ENCODE results near the gene RAB10. TPM values are rescaled to one million over a fixed set of nuclear protein-coding genes. Genes with fewer than 3 reads are reported as not detected.

The RAB10 gene
- total RNA-seq, 1 donor from 2014 or later: 86.5 TPM

GRCh38 chr2:26141145-26141769 lies 107.4 kb downstream of the RAB10 start:
- Mint-ChIP-seq H3K9me3 (no peaks in the 10 kb centered on the region), H3K4me3 (no peak overlapping the region), H3K27me3 (ENCODE audit: low read depth) (peaks cover 2% of the 10 kb centered on the region), H3K36me3 (peaks cover 2% of the 10 kb centered on the region), H3K4me1 (peaks cover 2% of the 10 kb centered on the region), H3K27ac (no peak overlapping the region)
- no peak for DNase-seq (ENCODE audit: low spot score in 2 of 2, unreplicated experiment in 2 of 2)
- TF ChIP-seq CTCF (IDR thresholded peaks at IDR 0.05; ENCODE audit: unreplicated experiment): no peak

GRCh38 chr2:26144031-26144430 lies 110.1 kb downstream of the RAB10 start:
- H3K4me3 Mint-ChIP-seq: no peak overlapping the region
- H3K27ac Mint-ChIP-seq: no peak overlapping the region
- H3K36me3 Mint-ChIP-seq: no peaks in the 10 kb centered on the region
- no peak for TF ChIP-seq CTCF (IDR thresholded peaks at IDR 0.05; ENCODE audit: unreplicated experiment)
- DNase-seq (ENCODE audit: low spot score in 2 of 2, unreplicated experiment in 2 of 2): no peak
- peaks cover 13% of the 10 kb centered on the region for H3K27me3 Mint-ChIP-seq (ENCODE audit: low read depth)
- no peaks in the 10 kb centered on the region for H3K9me3 Mint-ChIP-seq
- peaks cover 2% of the 10 kb centered on the region for H3K4me1 Mint-ChIP-seq

- peak in 1 of 2 experiments; percentile 58 for DNase-seq (ENCODE audit: low spot score in 2 of 2, unreplicated experiment in 2 of 2)
- Mint-ChIP-seq H3K9me3 (no peaks in the 10 kb centered on the region), H3K27ac (no peak overlapping the region), H3K4me3 (no peak overlapping the region), H3K4me1 (peaks cover 2% of the 10 kb centered on the region), H3K27me3 (ENCODE audit: low read depth) (peaks cover 21% of the 10 kb centered on the region), H3K36me3 (no peaks in the 10 kb centered on the region)
- peak; percentile 66 for TF ChIP-seq CTCF (IDR thresholded peaks at IDR 0.05; ENCODE audit: unreplicated experiment)
Observed at GRCh38 chr2:26144953-26145680, 111.2 kb downstream of the RAB10 start.

GRCh38 chr2:26148501-26148900 lies 114.6 kb downstream of the RAB10 start:
- TF ChIP-seq CTCF (IDR thresholded peaks at IDR 0.05; ENCODE audit: unreplicated experiment): no peak
- H3K9me3 Mint-ChIP-seq: no peaks in the 10 kb centered on the region
- no peak for DNase-seq (ENCODE audit: low spot score in 2 of 2, unreplicated experiment in 2 of 2)
- H3K27ac Mint-ChIP-seq: no peak overlapping the region
- peaks cover 2% of the 10 kb centered on the region for H3K4me1 Mint-ChIP-seq
- H3K36me3 Mint-ChIP-seq: no peaks in the 10 kb centered on the region
- no peak overlapping the region for H3K4me3 Mint-ChIP-seq
- H3K27me3 Mint-ChIP-seq (ENCODE audit: low read depth): peaks cover 25% of the 10 kb centered on the region

GRCh38 chr2:26150243-26150642 lies 116.4 kb downstream of the RAB10 start:
- Mint-ChIP-seq H3K27ac (no peak overlapping the region), H3K27me3 (ENCODE audit: low read depth) (peaks cover 25% of the 10 kb centered on the region), H3K4me1 (no peaks in the 10 kb centered on the region), H3K9me3 (peaks cover 10% of the 10 kb centered on the region), H3K4me3 (no peak overlapping the region), H3K36me3 (no peaks in the 10 kb centered on the region)
- no peak for DNase-seq (ENCODE audit: low spot score in 2 of 2, unreplicated experiment in 2 of 2)
- no peak for TF ChIP-seq CTCF (IDR thresholded peaks at IDR 0.05; ENCODE audit: unreplicated experiment)

Measured in mesothelial cell of epicardium (in vitro differentiated cells).